Tibial nerve (tissue), 4 donors: ENCODE data around the gene TMEM247. TPM values are rescaled to one million over a fixed set of nuclear protein-coding genes. Genes with fewer than 3 reads are reported as not detected.
"Not testable (repeated sequence)": the region's sequence is repeated elsewhere in the genome, so short reads cannot be mapped to it uniquely, and the experiment has no call there.

ENCODE experiments used
- DNase-seq, 2 donors: peaks; one replicate each; pipeline ENCODE4 v3.0.0-alpha.2; 2019; ENCODE audit warnings: low spot score in 2 of 2
- H3K27ac ChIP-seq, 4 donors: fragments of 200-600 bp; sonication (generic) in 3 of 4; one replicate each; pipeline ENCODE4 v1.5.1; 2017 to 2019; ENCODE audit warnings: mild to moderate bottlenecking in 1 of 4
- H3K27me3 ChIP-seq, 2 donors: fragments of 200-600 bp; sonication (generic) in 1 of 2; one replicate each; pipeline versions ENCODE4 v1.5.1 to v1.6.0; 2017 to 2019
- H3K36me3 ChIP-seq, 3 donors: fragments of 200-600 bp; sonication (generic); one replicate each; pipeline ENCODE4 v1.5.1; 2018 to 2019
- H3K4me1 ChIP-seq, 4 donors: fragments of 200-600 bp; sonication (generic) in 3 of 4; one replicate each; pipeline ENCODE4 v1.5.1; 2017 to 2019
- H3K4me3 ChIP-seq, 4 donors: fragments of 200-600 bp; sonication (generic) in 3 of 4; one replicate each; pipeline ENCODE4 v1.5.1; 2017 to 2019; ENCODE audit warnings: mild to moderate bottlenecking in 1 of 4, moderate library complexity in 1 of 4
- H3K9me3 ChIP-seq, 4 donors: fragments of 200-600 bp; sonication (generic) in 3 of 4; one replicate each; pipeline ENCODE4 v1.5.1; 2017 to 2019
- CTCF ChIP-seq, 5 experiments: fragments of 200-600 bp in 3 of 5; fragments of 450-650 bp in 2 of 5; sonication (generic) in 3 of 5; IDR thresholded peaks; one replicate each; pipeline ENCODE4 v1.5.1; 2016 to 2019; ENCODE audit warnings: antibody characterized with exemption in 5 of 5, mild to moderate bottlenecking in 3 of 5, moderate library complexity in 2 of 5
- EP300 ChIP-seq, 2 donors: sonication (generic); formaldehyde crosslinking; IDR thresholded peaks; one replicate each; pipeline ENCODE4 v1.6.1; 2017; ENCODE audit warnings: antibody characterized with exemption in 2 of 2, mild to moderate bottlenecking in 1 of 2
- POLR2A ChIP-seq, 2 donors: fragments of 450-650 bp; IDR thresholded peaks; one replicate each; pipeline ENCODE4 v1.6.1; 2017; ENCODE audit warnings: antibody characterized with exemption in 2 of 2, mild to moderate bottlenecking in 2 of 2, moderate library complexity in 2 of 2
- WGBS, 2 donors: methylation state at CpG; one replicate each; pipeline ENCODE4 v1.1.5; 2018; 5-methylcytosine and 5-hydroxymethylcytosine counted together
- total RNA-seq, 4 donors: library from RNA; depleted of rRNA; stranded (reverse); fragments of >200 nt; gene quantifications; one replicate each; pipeline ENCODE4 v1.1.0, GENCODE V29; 2016

Gene TMEM247
- total RNA-seq, 4 donors from 2014 or later = not detected

GRCh38 chr2:46521215-46521683 lies 41.9 kb downstream of the TMEM247 start:
- DNase-seq = peak; percentile 70 to 81
- no peak overlapping the region for H3K4me3 ChIP-seq
- peaks cover 0 to 3% (median 0%) of the 10 kb centered on the region in 3 donors for H3K36me3 ChIP-seq
- H3K9me3 ChIP-seq = peaks cover 0 to 8% (median 4%) of the 10 kb centered on the region in 4 donors
- no peaks in the 10 kb centered on the region for H3K27me3 ChIP-seq
- WGBS, 2 donors = 28 to 38% methylated on average over 2 of the region's 2 CpGs
- H3K27ac ChIP-seq = peak overlapping the region in 2 of 4 donors; percentile 60 to 72
- TF ChIP-seq CTCF (IDR thresholded peaks at IDR 0.05) (no peak), EP300 (IDR thresholded peaks at IDR 0.05) (peak in 1 of 2 donors; percentile 79)
- H3K4me1 ChIP-seq = peaks cover 0 to 21% (median 6%) of the 10 kb centered on the region in 4 donors

GRCh38 chr2:46522385-46522784 lies 43.0 kb downstream of the TMEM247 start:
- not testable (repeated sequence) for H3K27me3 ChIP-seq, H3K9me3 ChIP-seq, H3K4me3 ChIP-seq, DNase-seq, H3K27ac ChIP-seq, H3K36me3 ChIP-seq
- peaks cover 0 to 21% (median 6%) of the 10 kb centered on the region in 4 donors for H3K4me1 ChIP-seq

- Histone ChIP-seq H3K4me1 (peaks cover 0 to 13% (median 5%) of the 10 kb centered on the region in 4 donors), H3K36me3 (peaks cover 0 to 6% (median 0%) of the 10 kb centered on the region in 3 donors), H3K27me3 (no peaks in the 10 kb centered on the region), H3K27ac (no peak overlapping the region), H3K4me3 (no peak overlapping the region), H3K9me3 (no peaks in the 10 kb centered on the region)
- no peak for DNase-seq
- 87 to 89% methylated on average over 3 of the region's 3 CpGs for WGBS, 2 donors
- peak in 1 of 2 donors; percentile 27 for TF ChIP-seq EP300 (IDR thresholded peaks at IDR 0.05)
- no peak for TF ChIP-seq POLR2A (IDR thresholded peaks at IDR 0.05)
- TF ChIP-seq CTCF (IDR thresholded peaks at IDR 0.05) = no peak
These were observed 46.3 kb downstream of the TMEM247 start for GRCh38 chr2:46525522-46526155.

- no peaks in the 10 kb centered on the region for H3K4me1 ChIP-seq
- no peak overlapping the region for H3K4me3 ChIP-seq
- WGBS, 2 donors = 70 to 83% methylated on average over 1 of the region's 1 CpG
- peaks cover 0 to 11% (median 0%) of the 10 kb centered on the region in 3 donors for H3K36me3 ChIP-seq
- no peak overlapping the region for H3K27ac ChIP-seq
- no peaks in the 10 kb centered on the region for H3K27me3 ChIP-seq
- H3K9me3 ChIP-seq = no peaks in the 10 kb centered on the region
- DNase-seq = no peak
- TF ChIP-seq POLR2A (IDR thresholded peaks at IDR 0.05) = no peak
- TF ChIP-seq EP300 (IDR thresholded peaks at IDR 0.05) = no peak
- TF ChIP-seq CTCF (IDR thresholded peaks at IDR 0.05) = no peak
These were observed 49.5 kb downstream of the TMEM247 start for GRCh38 chr2:46528880-46529279.

GRCh38 chr2:46530639-46531038 lies 51.3 kb downstream of the TMEM247 start:
- DNase-seq = no peak
- Histone ChIP-seq H3K27ac (no peak overlapping the region), H3K9me3 (no peaks in the 10 kb centered on the region), H3K4me1 (no peaks in the 10 kb centered on the region), H3K27me3 (no peaks in the 10 kb centered on the region), H3K36me3 (peaks cover 0 to 22% (median 0%) of the 10 kb centered on the region in 3 donors), H3K4me3 (no peak overlapping the region)
- TF ChIP-seq EP300 (IDR thresholded peaks at IDR 0.05) (no peak), POLR2A (IDR thresholded peaks at IDR 0.05) (no peak), CTCF (IDR thresholded peaks at IDR 0.05) (no peak)
- WGBS, 2 donors = 82 to 86% methylated on average over 7 of the region's 7 CpGs
